B cell (primary cell): ENCODE results near the gene TMEM86B. TPM values are rescaled to one million over a fixed set of nuclear protein-coding genes. Genes with fewer than 3 reads are reported as not detected.
A peak's percentile ranks its signal among the peaks of the same experiment; 100 is the strongest.

ENCODE experiments used
- ATAC-seq: fragments of 200-7000 bp; cut with Tn5 transposase; one replicate; pipeline ENCODE4 v1.10.0; 2021; ENCODE audit warnings: low read depth, mild to moderate bottlenecking, moderate number of reproducible peaks, moderate library complexity
- CTCF ChIA-PET: fragments of 350-600 bp; sonication (Branson Sonifier 250); formaldehyde crosslinking; loops from one replicate; lab custom pipeline; 2021; ENCODE audit warnings: antibody characterized with exemption, inconsistent platforms; lab: Charles Lee
- POLR2A ChIA-PET: fragments of 350-600 bp; sonication (Branson Sonifier 250); formaldehyde crosslinking; loops from one replicate; lab custom pipeline; 2021; ENCODE audit warnings: antibody characterized with exemption; lab: Charles Lee
- DNase-seq: peaks from one replicate; pipeline ENCODE4 v3.0.0; 2013
- H2AFZ ChIP-seq: 2 replicates; pipeline ENCODE4 v1.6.1; 2012; ENCODE audit warnings: mild to moderate bottlenecking, low read depth, low read length; ENCODE audit not compliant: insufficient read depth, poor library complexity, severe bottlenecking
- H3K27ac ChIP-seq, 2 donors: 1 replicate in 1 of 2; 2 replicates in 1 of 2; pipeline ENCODE4 v1.5.1; 2012 to 2013; ENCODE audit warnings: low read length in 2 of 2, mild to moderate bottlenecking in 2 of 2, moderate library complexity in 1 of 2
- H3K27me3 ChIP-seq, 4 experiments: fragments of 200-600 bp in 1 of 4; sonication (generic) in 1 of 4; replicated peaks in 1 of 4; 1 replicate in 2 of 4; 2 replicates in 2 of 4; pipeline versions ENCODE4 v1.6.1 to v1.7.0; 2013 to 2016; ENCODE audit warnings: low read length in 3 of 4, mild to moderate bottlenecking in 2 of 4, mixed read lengths in 1 of 4, moderate library complexity in 1 of 4; ENCODE audit not compliant: insufficient read depth in 4 of 4, control insufficient read depth in 3 of 4; ENCODE audit errors: control extremely low read depth in 1 of 4
- H3K36me3 ChIP-seq, 2 experiments: replicated peaks in 1 of 2; 1 replicate in 1 of 2; 2 replicates in 1 of 2; pipeline versions ENCODE4 v1.6.1 to v1.7.1; 2013; ENCODE audit warnings: low read length in 1 of 2; ENCODE audit not compliant: insufficient read depth in 2 of 2, control insufficient read depth in 1 of 2; ENCODE audit errors: control extremely low read depth in 1 of 2, extremely low read depth in 1 of 2
- H3K4me1 ChIP-seq, 2 donors: fragments of 200-600 bp in 1 of 2; sonication (generic) in 1 of 2; 1 replicate in 1 of 2; 2 replicates in 1 of 2; pipeline versions ENCODE4 v1.5.1 to v1.6.1; 2013 to 2017; ENCODE audit warnings: low read length in 2 of 2; ENCODE audit not compliant: control insufficient read depth in 2 of 2, insufficient read depth in 2 of 2
- H3K4me2 ChIP-seq: replicated peaks from 2 replicates; pipeline ENCODE3; 2012; ENCODE audit warnings: mild to moderate bottlenecking, low read depth, low read length; ENCODE audit not compliant: poor library complexity, severe bottlenecking
- H3K4me3 ChIP-seq, 5 experiments: fragments of 200-600 bp in 1 of 5; sonication (generic) in 1 of 5; 1 replicate in 3 of 5; 2 replicates in 2 of 5; pipeline versions ENCODE4 v1.5.1 to v1.7.0; 2011 to 2016; ENCODE audit warnings: low read length in 4 of 5, mild to moderate bottlenecking in 4 of 5, low read depth in 2 of 5, control low read depth in 1 of 5, moderate library complexity in 1 of 5; ENCODE audit not compliant: insufficient read depth in 1 of 5; ENCODE audit errors: control extremely low read depth in 1 of 5, extremely low read depth in 1 of 5
- H3K79me2 ChIP-seq: fragments of 200-600 bp; sonication (generic); one replicate; pipeline ENCODE4 v1.6.0; 2016; ENCODE audit warnings: low read length; ENCODE audit not compliant: control insufficient read depth, insufficient read depth
- H3K9ac ChIP-seq: fragments of 200-600 bp; sonication (generic); 2 replicates; pipeline ENCODE4 v1.6.1; 2017; ENCODE audit warnings: mild to moderate bottlenecking, low read length, moderate library complexity
- H3K9me3 ChIP-seq, 3 donors: one replicate each; pipeline versions ENCODE4 v1.6.1 to v1.7.1; 2013; ENCODE audit warnings: low read length in 2 of 3; ENCODE audit not compliant: control insufficient read depth in 2 of 3, insufficient read depth in 1 of 3; ENCODE audit errors: control extremely low read depth in 1 of 3
- H4K20me1 ChIP-seq: 2 replicates; pipeline ENCODE4 v1.6.0; 2012; ENCODE audit warnings: mild to moderate bottlenecking, low read length; ENCODE audit not compliant: insufficient read depth, control insufficient read depth, poor library complexity, severe bottlenecking
- H3K27ac Mint-ChIP-seq: one replicate; pipeline ENCODE4 v1.8.0; 2021; ENCODE audit warnings: mixed read lengths
- H3K27me3 Mint-ChIP-seq: one replicate; pipeline ENCODE4 v1.8.0; 2021; ENCODE audit warnings: mixed read lengths
- H3K4me1 Mint-ChIP-seq: one replicate; pipeline ENCODE4 v1.8.0; 2021; ENCODE audit warnings: mixed read lengths
- H3K4me3 Mint-ChIP-seq: one replicate; pipeline ENCODE4 v1.8.0; 2021; ENCODE audit warnings: mixed read lengths
- H3K9me3 Mint-ChIP-seq: one replicate; pipeline ENCODE4 v1.8.0; 2022; ENCODE audit warnings: mixed read lengths; ENCODE audit not compliant: insufficient read depth
- CTCF ChIP-seq: fragments of 200-600 bp; IDR thresholded peaks from one replicate; pipeline ENCODE4 v1.8.0; 2022; ENCODE audit warnings: antibody characterized with exemption, mild to moderate bottlenecking
- EZH2 ChIP-seq: IDR thresholded peaks from 2 replicates; pipeline ENCODE4 v1.6.1; 2012; ENCODE audit warnings: borderline replicate concordance, low read depth, mild to moderate bottlenecking, moderate library complexity, low read length; ENCODE audit not compliant: insufficient read depth, poor library complexity, severe bottlenecking
- WGBS: methylation state at CpG from one replicate; pipeline ENCODE4 v1.1.5; 2013; ENCODE audit warnings: missing lambda C conversion rate; ENCODE audit not compliant: insufficient coverage; 5-methylcytosine and 5-hydroxymethylcytosine counted together
- intact Hi-C: fragments of 100-400 bp; cut with micrococcal nuclease; formaldehyde crosslinking; loops from one replicate; pipeline ENCODE4 v1.10.0; 2022
- polyA plus RNA-seq: library from polyadenylated mRNA; depleted of rRNA; stranded (reverse); fragments of >200 nt; gene quantifications from 2 replicates; pipeline ENCODE4 v1.2.3, GENCODE V29; 2012
- total RNA-seq, 2 donors: library from RNA; stranded (reverse); fragments of 120-200 nt in 1 of 2; gene quantifications; 1 replicate in 1 of 2; 2 replicates in 1 of 2; pipeline versions ENCODE4 v1.2.3 to v1.2.4, GENCODE V29; 2013 to 2022

TMEM86B gene
- total and polyA plus RNA-seq, 2 donors (not counting 1 experiment from before 2014, with no cell fraction given) = 13.6 to 20.7 TPM

GRCh38 chr19:55261671-55262126, 33.1 kb upstream of the TMEM86B start:
- Histone ChIP-seq H4K20me1 (peaks cover 15% of the 10 kb centered on the region), H3K9me3 (no peaks in the 10 kb centered on the region), H3K36me3 (peaks cover 0 to 2% of the 10 kb centered on the region in 2 experiments), H2AFZ (no peak overlapping the region), H3K4me1 (peaks cover 19 to 23% of the 10 kb centered on the region in 2 donors), H3K4me3 (no peak overlapping the region), H3K4me2 (no peak overlapping the region), H3K79me2 (peaks cover 57% of the 10 kb centered on the region), H3K9ac (no peak overlapping the region), H3K27me3 (no peaks in the 10 kb centered on the region), H3K27ac (no peak overlapping the region)
- Mint-ChIP-seq H3K4me3 (no peak overlapping the region), H3K9me3 (no peaks in the 10 kb centered on the region), H3K27ac (no peak overlapping the region), H3K4me1 (peaks cover 29% of the 10 kb centered on the region), H3K27me3 (no peaks in the 10 kb centered on the region)
- ATAC-seq (no peak), DNase-seq (no peak)
- WGBS = 100% methylated on average over 10 of the region's 13 CpGs
- CTCF ChIA-PET = no interaction called here
- no peak for TF ChIP-seq EZH2
- intact Hi-C loops = no loop called here
- POLR2A ChIA-PET = no interaction called here

- H3K79me2 ChIP-seq = peaks cover 67% of the 10 kb centered on the region
- H3K36me3 ChIP-seq = peaks cover 0 to 2% of the 10 kb centered on the region in 2 experiments
- DNase-seq (no peak), ATAC-seq (no peak)
- peak overlapping the region; percentile 70 to 90 (median 80) for H3K4me3 ChIP-seq
- ChIA-PET POLR2A (interaction anchor here (0.6 to 2.3 kb wide), 13 partner anchors 9 to 340 kb away, joined by 3 to 23 read pairs (median 5); partner anchors contain the start of genes FIZ1, HSPBP1, SYT5 and TMEM238), CTCF (interaction anchor here (0.7 to 1.8 kb wide), 13 partner anchors 13 to 347 kb away, joined by 3 to 14 read pairs (median 4); partner anchors contain the start of genes HSPBP1, ISOC2, KMT5C and TMEM238)
- H3K4me3 Mint-ChIP-seq = peak overlapping the region; percentile 94
- TF ChIP-seq CTCF (no peak), EZH2 (no peak)
- H3K9ac ChIP-seq = peak overlapping the region; percentile 88
- peak overlapping the region; percentile 99 for H3K27ac Mint-ChIP-seq
- no peaks in the 10 kb centered on the region for H3K9me3 Mint-ChIP-seq
- peak overlapping the region; percentile 69 for H2AFZ ChIP-seq
- peaks cover 34% of the 10 kb centered on the region for H4K20me1 ChIP-seq
- H3K27me3 Mint-ChIP-seq = no peaks in the 10 kb centered on the region
- H3K4me2 ChIP-seq = peak overlapping the region; percentile 97
- WGBS = 63% methylated on average over 25 of the region's 29 CpGs
- no peaks in the 10 kb centered on the region for H3K27me3 ChIP-seq
- H3K9me3 ChIP-seq = no peaks in the 10 kb centered on the region
- peaks cover 45% of the 10 kb centered on the region for H3K4me1 Mint-ChIP-seq
- intact Hi-C loops = loop anchor here (1.0 to 10.0 kb wide), 12 partner anchors 17 to 395 kb away; partner anchors contain the start of genes HSPBP1, ISOC2, KMT5C and RPL28
- peaks cover 39 to 43% of the 10 kb centered on the region in 2 donors for H3K4me1 ChIP-seq
- H3K27ac ChIP-seq = peak overlapping the region; percentile 67 to 96
Observed at GRCh38 chr19:55259540-55260210, 31.1 kb upstream of the TMEM86B start.
